Mammary microvascular endothelial cell (primary cell): ENCODE data around the gene BRI3BP. TPM values are rescaled to one million over a fixed set of nuclear protein-coding genes. Genes with fewer than 3 reads are reported as not detected.

Experiments used
- total RNA-seq: library from RNA; depleted of rRNA; stranded (reverse); fragments of >200 nt; gene quantifications from 2 replicates; pipeline ENCODE4 v1.2.3, GENCODE V29; 2015

BRI3BP gene
- total RNA-seq, result 5.2 and 6.9 TPM in 2 replicates

GRCh38 chr12:124993626-124994436, at the start of gene BRI3BP:
Gene BRI3BP (plus strand): TSS chr12:124993645. CDS start chr12:124993791, 146 bp downstream.

GRCh38 chr12:125065021-125065918, 71.8 kb downstream of the BRI3BP start, which contains the start of gene AACS:
Gene AACS (plus strand): TSS chr12:125065435. CDS start chr12:125065585, 150 bp downstream.

Other genes starting within 250 kb of the BRI3BP start
- gene SCARB1, start 129.8 kb upstream of the BRI3BP start, total RNA-seq, result 47.4 and 50.2 TPM in 2 replicates
- 1,375 and 1,442 TPM in 2 replicates for gene UBC, start 79.0 kb upstream of the BRI3BP start, total RNA-seq
- 20.2 and 23.2 TPM in 2 replicates for gene DHX37, start 4.5 kb upstream of the BRI3BP start, total RNA-seq
- gene AACS, start 71.8 kb downstream of the BRI3BP start, total RNA-seq, result 24.1 and 24.5 TPM in 2 replicates
- gene TMEM132B, start 192.7 kb downstream of the BRI3BP start, total RNA-seq, result 0.05 and 0.20 TPM in 2 replicates